Endothelial cell of umbilical vein (primary cell): Measurements from ENCODE around the gene TSPAN8.

Experiments used
- EZH2 ChIP-seq: IDR thresholded peaks from 2 replicates; pipeline ENCODE4 v1.6.1; 2012; ENCODE audit warnings: borderline replicate concordance, low read depth, mild to moderate bottlenecking, moderate library complexity, low read length, inconsistent platforms; ENCODE audit not compliant: severe bottlenecking
- FOS ChIP-seq: IDR thresholded peaks from 2 replicates; pipeline ENCODE4 v1.6.1; 2011; ENCODE audit warnings: mild to moderate bottlenecking, low read length, moderate library complexity, borderline replicate concordance; ENCODE audit not compliant: insufficient read depth
- MAX ChIP-seq: IDR thresholded peaks from 2 replicates; pipeline ENCODE4 v1.6.1; 2011; ENCODE audit not compliant: insufficient read depth, insufficient read length
- POLR2A ChIP-seq: IDR thresholded peaks from 2 replicates; pipeline ENCODE4 v1.6.1; 2012; ENCODE audit warnings: low read depth, mild to moderate bottlenecking, control low read depth, low read length
- POLR2AphosphoS5 ChIP-seq: IDR thresholded peaks from 2 replicates; pipeline ENCODE4 v1.6.1; 2012; ENCODE audit warnings: low read depth, mild to moderate bottlenecking, control low read depth, low read length, moderate library complexity; ENCODE audit not compliant: insufficient read depth
- TF ChIP-seq, protein P1 (sequence below), 2 donors: IDR thresholded peaks; 1 replicate in 1 of 2; 2 replicates in 1 of 2; pipeline ENCODE4 v1.5.1; 2011; ENCODE audit warnings: low read length in 2 of 2, mild to moderate bottlenecking in 2 of 2, moderate library complexity in 2 of 2, control low read depth in 1 of 2, inconsistent platforms in 1 of 2, low read depth in 1 of 2; ENCODE audit not compliant: insufficient read depth in 1 of 2; ENCODE audit errors: extremely low read depth in 1 of 2

GRCh38 chr12:71125515-71125914, 32.3 kb downstream of the TSPAN8 start:
- no peak for TF ChIP-seq MAX
- no peak for TF ChIP-seq EZH2
- TF ChIP-seq, protein P1, sequence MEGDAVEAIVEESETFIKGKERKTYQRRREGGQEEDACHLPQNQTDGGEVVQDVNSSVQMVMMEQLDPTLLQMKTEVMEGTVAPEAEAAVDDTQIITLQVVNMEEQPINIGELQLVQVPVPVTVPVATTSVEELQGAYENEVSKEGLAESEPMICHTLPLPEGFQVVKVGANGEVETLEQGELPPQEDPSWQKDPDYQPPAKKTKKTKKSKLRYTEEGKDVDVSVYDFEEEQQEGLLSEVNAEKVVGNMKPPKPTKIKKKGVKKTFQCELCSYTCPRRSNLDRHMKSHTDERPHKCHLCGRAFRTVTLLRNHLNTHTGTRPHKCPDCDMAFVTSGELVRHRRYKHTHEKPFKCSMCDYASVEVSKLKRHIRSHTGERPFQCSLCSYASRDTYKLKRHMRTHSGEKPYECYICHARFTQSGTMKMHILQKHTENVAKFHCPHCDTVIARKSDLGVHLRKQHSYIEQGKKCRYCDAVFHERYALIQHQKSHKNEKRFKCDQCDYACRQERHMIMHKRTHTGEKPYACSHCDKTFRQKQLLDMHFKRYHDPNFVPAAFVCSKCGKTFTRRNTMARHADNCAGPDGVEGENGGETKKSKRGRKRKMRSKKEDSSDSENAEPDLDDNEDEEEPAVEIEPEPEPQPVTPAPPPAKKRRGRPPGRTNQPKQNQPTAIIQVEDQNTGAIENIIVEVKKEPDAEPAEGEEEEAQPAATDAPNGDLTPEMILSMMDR (IDR thresholded peaks at IDR 0.05; ENCODE audit: extremely low read depth in 1 of 2, insufficient read depth in 1 of 2, low read depth in 1 of 2, low read length in 2 of 2), result no peak
- TF ChIP-seq POLR2A, result no peak
- TF ChIP-seq POLR2AphosphoS5, result no peak
- TF ChIP-seq FOS, result no peak
